Measurements from ENCODE around the gene AP1M2.
"Not testable (repeated sequence)": the region's sequence is repeated elsewhere in the genome, so short reads cannot be mapped to it uniquely, and the experiment has no call there.

AP1M2 gene

GRCh38 chr19:10602330-10603083 is 15.4 kb upstream of the AP1M2 start:
- peak; percentile 80 for DNase-seq

- peak; percentile 46 for DNase-seq
These were observed 14.9 kb upstream of the AP1M2 start for GRCh38 chr19:10601999-10602329.

GRCh38 chr19:10600149-10600548 is 13.0 kb upstream of the AP1M2 start:
- DNase-seq: no peak

GRCh38 chr19:10593820-10594637 is 6.9 kb upstream of the AP1M2 start:
- no peak for DNase-seq

- DNase-seq: no peak
These were observed 6.0 kb upstream of the AP1M2 start for GRCh38 chr19:10593148-10593547.

GRCh38 chr19:10587839-10588150 is 683 bp upstream of the AP1M2 start:
- no peak for DNase-seq

- DNase-seq: no peak
These were observed 716 bp downstream of the AP1M2 start for GRCh38 chr19:10586396-10586795.

- DNase-seq: no peak
These were observed 3.9 kb downstream of the AP1M2 start for GRCh38 chr19:10583036-10583776.

GRCh38 chr19:10582091-10582490 is 5.0 kb downstream of the AP1M2 start:
- DNase-seq: no peak

- DNase-seq: peak; percentile 67
These were observed 6.0 kb downstream of the AP1M2 start for GRCh38 chr19:10580979-10581631.

GRCh38 chr19:10577951-10578350 is 9.2 kb downstream of the AP1M2 start:
- no peak for DNase-seq

GRCh38 chr19:10575011-10575716 is 11.9 kb downstream of the AP1M2 start:
- DNase-seq: no peak

- DNase-seq: no peak
These were observed 12.7 kb downstream of the AP1M2 start for GRCh38 chr19:10574462-10574861.

GRCh38 chr19:10573793-10574192 is 13.3 kb downstream of the AP1M2 start:
- not testable (repeated sequence) for DNase-seq

- DNase-seq: peak; percentile 94
These were observed 18.1 kb downstream of the AP1M2 start, which contains the start of gene CDKN2D for GRCh38 chr19:10568826-10569651. Gene CDKN2D (minus strand): TSS chr19:10568979. CDS start chr19:10568653, 326 bp downstream.

GRCh38 chr19:10568062-10568825 is 18.9 kb downstream of the AP1M2 start:
- DNase-seq: no peak

- DNase-seq: no peak
These were observed 19.5 kb downstream of the AP1M2 start for GRCh38 chr19:10567656-10568055.

GRCh38 chr19:10566658-10567410 is 20.3 kb downstream of the AP1M2 start:
- no peak for DNase-seq

GRCh38 chr19:10566408-10566657 is 20.8 kb downstream of the AP1M2 start:
- no peak for DNase-seq

Data from right kidney (tissue), 1 donor.